Liver (tissue), 9 donors: ENCODE results near the gene UTP15. TPM values are rescaled to one million over a fixed set of nuclear protein-coding genes. Genes with fewer than 3 reads are reported as not detected.

Source experiments
- DNase-seq: peaks from one replicate; pipeline ENCODE4 v3.0.0-alpha.2; 2017; ENCODE audit warnings: low spot score
- H3K27ac ChIP-seq, 2 donors: one replicate each; pipeline ENCODE4 v1.7.0; 2013; ENCODE audit warnings: inconsistent platforms in 2 of 2, low read length in 2 of 2, control low read depth in 1 of 2, low read depth in 1 of 2, mild to moderate bottlenecking in 1 of 2
- H3K27me3 ChIP-seq, 4 donors: one replicate each; pipeline versions ENCODE4 v1.6.1 to v1.7.0; 2013; ENCODE audit warnings: low read length in 3 of 4, inconsistent platforms in 1 of 4, mild to moderate bottlenecking in 1 of 4, moderate library complexity in 1 of 4; ENCODE audit not compliant: control insufficient read depth in 4 of 4, insufficient read depth in 4 of 4
- H3K36me3 ChIP-seq, 4 donors: one replicate each; pipeline versions ENCODE4 v1.6.1 to v1.7.0; 2013; ENCODE audit warnings: low read length in 3 of 4, mild to moderate bottlenecking in 3 of 4, low read depth in 1 of 4, moderate library complexity in 1 of 4; ENCODE audit not compliant: control insufficient read depth in 4 of 4, insufficient read depth in 3 of 4
- H3K4me1 ChIP-seq, 4 donors: one replicate each; pipeline versions ENCODE4 v1.6.1 to v1.7.0; 2013; ENCODE audit warnings: low read length in 3 of 4, mild to moderate bottlenecking in 3 of 4, moderate library complexity in 1 of 4; ENCODE audit not compliant: control insufficient read depth in 4 of 4, insufficient read depth in 4 of 4
- H3K4me3 ChIP-seq, 3 donors: one replicate each; pipeline versions ENCODE4 v1.6.1 to v1.7.0; 2013; ENCODE audit warnings: low read length in 3 of 3, control low read depth in 1 of 3, low read depth in 1 of 3, mild to moderate bottlenecking in 1 of 3
- H3K9ac ChIP-seq, 2 donors: one replicate each; pipeline ENCODE4 v1.7.0; 2013; ENCODE audit warnings: low read length in 2 of 2, mild to moderate bottlenecking in 2 of 2, moderate library complexity in 2 of 2, control low read depth in 1 of 2, low read depth in 1 of 2
- H3K9me3 ChIP-seq, 4 donors: one replicate each; pipeline versions ENCODE4 v1.6.1 to v1.7.0; 2013; ENCODE audit warnings: low read length in 3 of 4; ENCODE audit not compliant: control insufficient read depth in 4 of 4
- ATF3 ChIP-seq: IDR thresholded peaks from 2 replicates; pipeline ENCODE4 v1.6.1; 2016; ENCODE audit warnings: antibody characterized with exemption
- CTCF ChIP-seq: fragments of 150-350 bp; IDR thresholded peaks from 2 replicates; pipeline ENCODE4 v1.5.1; 2017; ENCODE audit warnings: improper control_type of control experiment, low read depth, low read length; ENCODE audit not compliant: missing input control
- FOXA1 ChIP-seq: IDR thresholded peaks from 2 replicates; pipeline ENCODE4 v1.6.1; 2016; ENCODE audit warnings: antibody characterized with exemption
- FOXA2 ChIP-seq: IDR thresholded peaks from 2 replicates; pipeline ENCODE4 v1.6.1; 2016; ENCODE audit warnings: antibody characterized with exemption
- GABPA ChIP-seq, 2 donors: IDR thresholded peaks in 1 of 2; conservative IDR thresholded peaks in 1 of 2; 2 replicates each; pipeline ENCODE4 v1.6.1; 2016; ENCODE audit warnings: antibody characterized with exemption in 2 of 2, mild to moderate bottlenecking in 1 of 2, moderate library complexity in 1 of 2
- HNF4A ChIP-seq, 2 donors: conservative IDR thresholded peaks; 2 replicates each; pipeline ENCODE4 v1.6.1; 2016; ENCODE audit warnings: antibody characterized with exemption in 2 of 2, mild to moderate bottlenecking in 2 of 2
- MAX ChIP-seq: IDR thresholded peaks from 2 replicates; pipeline ENCODE4 v1.6.1; 2016; ENCODE audit warnings: antibody characterized with exemption
- NR2F2 ChIP-seq: IDR thresholded peaks from 2 replicates; pipeline ENCODE4 v1.6.1; 2016; ENCODE audit warnings: antibody characterized with exemption
- RAD21 ChIP-seq, 2 donors: IDR thresholded peaks; 2 replicates each; pipeline ENCODE4 v1.6.1; 2016; ENCODE audit warnings: antibody characterized with exemption in 2 of 2, mild to moderate bottlenecking in 2 of 2
- RXRA ChIP-seq, 2 donors: IDR thresholded peaks; 2 replicates each; pipeline ENCODE4 v1.6.1; 2017 to 2018; ENCODE audit warnings: antibody characterized with exemption in 2 of 2, mild to moderate bottlenecking in 1 of 2
- SP1 ChIP-seq: IDR thresholded peaks from 2 replicates; pipeline ENCODE4 v1.6.1; 2018; ENCODE audit warnings: antibody characterized with exemption, mild to moderate bottlenecking
- TAF1 ChIP-seq: conservative IDR thresholded peaks from 2 replicates; pipeline ENCODE4 v1.6.1; 2016; ENCODE audit warnings: antibody characterized with exemption, mild to moderate bottlenecking
- YY1 ChIP-seq: IDR thresholded peaks from 2 replicates; pipeline ENCODE4 v1.6.1; 2016; ENCODE audit warnings: antibody characterized with exemption, mild to moderate bottlenecking
- WGBS: extraction: QIAGEN DNeasy Blood & Tissue Kit; methylation state at CpG from one replicate; pipeline ENCODE4 v1.1.7; 2013; 5-methylcytosine and 5-hydroxymethylcytosine counted together
- polyA plus RNA-seq, 2 donors: library from polyadenylated mRNA; stranded (reverse) in 1 of 2; unstranded in 1 of 2; fragments of 200-250 nt in 1 of 2; fragments of >200 nt in 1 of 2; fragmentation: Nextera tagmentation in 1 of 2; extraction: Ambion mirVana in 1 of 2; gene quantifications; one replicate each; pipeline versions ENCODE4 v1.2.1 to v1.2.3, GENCODE V29; 2013 to 2015
- total RNA-seq, 2 donors: library from RNA; depleted of rRNA; stranded (reverse); fragments of >200 nt; gene quantifications; one replicate each; pipeline ENCODE4 v1.2.3, GENCODE V29; 2014
- TF ChIP-seq, protein P1 (sequence below): IDR thresholded peaks from 2 replicates; pipeline ENCODE4 v1.6.1; 2016; ENCODE audit warnings: antibody characterized with exemption, mild to moderate bottlenecking
- donor health status: healthy.
- donor health status: healthy.
- donor health status: healthy.
- donor health status: healthy.
- donor health status: healthy.

The UTP15 gene
- total and polyA plus RNA-seq, 4 donors = 3.5 to 18.1 (median 5.4) TPM

DNA sequence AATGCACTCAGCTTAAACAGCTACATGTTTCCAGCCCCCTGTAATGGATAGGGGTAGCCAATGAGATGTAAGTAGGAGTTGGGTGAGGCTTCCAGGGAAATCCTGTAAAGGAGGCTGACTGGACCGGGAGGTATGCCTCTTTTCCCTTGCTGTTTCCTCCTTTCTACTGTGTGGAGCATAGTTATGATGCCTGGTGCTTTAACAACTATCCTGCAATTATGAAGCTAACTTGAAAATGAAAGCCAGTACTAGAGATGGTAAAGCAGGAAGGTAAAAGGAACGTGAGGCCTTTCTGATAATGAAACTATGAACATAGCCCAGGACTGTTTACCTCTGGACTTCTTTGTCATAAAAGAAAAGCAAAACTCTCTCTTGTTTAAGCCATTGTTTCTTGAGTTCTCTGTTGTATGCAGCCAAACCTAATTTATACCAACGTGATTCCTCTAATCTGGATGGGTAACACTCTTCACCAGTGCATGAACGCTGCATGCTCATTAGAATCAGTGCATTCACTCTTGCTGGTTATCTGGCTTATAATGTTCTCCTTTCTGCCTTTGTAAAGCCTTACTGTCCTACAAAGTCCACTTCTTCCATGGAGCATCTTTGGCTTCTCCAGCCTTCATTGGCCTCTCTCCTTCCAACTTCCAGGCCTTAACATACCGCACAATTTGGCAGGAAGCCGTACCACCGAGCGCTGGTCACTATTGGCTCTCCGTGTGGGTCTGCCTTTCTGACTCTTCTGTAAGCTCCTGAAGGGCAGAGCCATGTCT, 52.2 kb downstream of the UTP15 start:
- 73% methylated on average over 9 of the region's 9 CpGs for WGBS

More for the DNA sequence above, 52.2 kb downstream of the UTP15 start:
- Histone ChIP-seq H3K36me3 (no peaks in the 10 kb centered on the region), H3K9ac (no peak overlapping the region), H3K27ac (no peak overlapping the region), H3K9me3 (no peaks in the 10 kb centered on the region), H3K4me1 (peaks cover 0 to 5% (median 0%) of the 10 kb centered on the region in 4 donors), H3K27me3 (no peaks in the 10 kb centered on the region), H3K4me3 (no peak overlapping the region)
- TF ChIP-seq YY1 = no peak
- no peak for TF ChIP-seq FOXA2
- no peak for TF ChIP-seq HNF4A (conservative IDR thresholded peaks at IDR 0.05)
- no peak for TF ChIP-seq MAX
- no peak for TF ChIP-seq RXRA (IDR thresholded peaks at IDR 0.05)
- TF ChIP-seq TAF1 = no peak
- no peak for TF ChIP-seq ATF3
- TF ChIP-seq CTCF = no peak
- TF ChIP-seq GABPA (IDR thresholded peaks at IDR 0.05 in 1 of 2, conservative IDR thresholded peaks at IDR 0.05 in 1 of 2) = no peak
- TF ChIP-seq SP1 = no peak
- TF ChIP-seq RAD21 (IDR thresholded peaks at IDR 0.05) = no peak
- TF ChIP-seq, protein P1, sequence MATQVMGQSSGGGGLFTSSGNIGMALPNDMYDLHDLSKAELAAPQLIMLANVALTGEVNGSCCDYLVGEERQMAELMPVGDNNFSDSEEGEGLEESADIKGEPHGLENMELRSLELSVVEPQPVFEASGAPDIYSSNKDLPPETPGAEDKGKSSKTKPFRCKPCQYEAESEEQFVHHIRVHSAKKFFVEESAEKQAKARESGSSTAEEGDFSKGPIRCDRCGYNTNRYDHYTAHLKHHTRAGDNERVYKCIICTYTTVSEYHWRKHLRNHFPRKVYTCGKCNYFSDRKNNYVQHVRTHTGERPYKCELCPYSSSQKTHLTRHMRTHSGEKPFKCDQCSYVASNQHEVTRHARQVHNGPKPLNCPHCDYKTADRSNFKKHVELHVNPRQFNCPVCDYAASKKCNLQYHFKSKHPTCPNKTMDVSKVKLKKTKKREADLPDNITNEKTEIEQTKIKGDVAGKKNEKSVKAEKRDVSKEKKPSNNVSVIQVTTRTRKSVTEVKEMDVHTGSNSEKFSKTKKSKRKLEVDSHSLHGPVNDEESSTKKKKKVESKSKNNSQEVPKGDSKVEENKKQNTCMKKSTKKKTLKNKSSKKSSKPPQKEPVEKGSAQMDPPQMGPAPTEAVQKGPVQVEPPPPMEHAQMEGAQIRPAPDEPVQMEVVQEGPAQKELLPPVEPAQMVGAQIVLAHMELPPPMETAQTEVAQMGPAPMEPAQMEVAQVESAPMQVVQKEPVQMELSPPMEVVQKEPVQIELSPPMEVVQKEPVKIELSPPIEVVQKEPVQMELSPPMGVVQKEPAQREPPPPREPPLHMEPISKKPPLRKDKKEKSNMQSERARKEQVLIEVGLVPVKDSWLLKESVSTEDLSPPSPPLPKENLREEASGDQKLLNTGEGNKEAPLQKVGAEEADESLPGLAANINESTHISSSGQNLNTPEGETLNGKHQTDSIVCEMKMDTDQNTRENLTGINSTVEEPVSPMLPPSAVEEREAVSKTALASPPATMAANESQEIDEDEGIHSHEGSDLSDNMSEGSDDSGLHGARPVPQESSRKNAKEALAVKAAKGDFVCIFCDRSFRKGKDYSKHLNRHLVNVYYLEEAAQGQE = no peak
- no peak for TF ChIP-seq FOXA1
- no peak for TF ChIP-seq NR2F2
- DNase-seq = no peak
